Loucy (cell line): ENCODE measurements around the gene PIGN.

Source experiments
- H2AFZ ChIP-seq: fragments of 200-600 bp; sonication (generic); 2 replicates; pipeline ENCODE4 v1.6.0; 2016; ENCODE audit warnings: antibody characterized with exemption, mild to moderate bottlenecking, low read length, moderate library complexity
- H3F3A ChIP-seq: fragments of 200-600 bp; 2 replicates; pipeline ENCODE4 v1.6.0; 2016; ENCODE audit warnings: antibody characterized with exemption, low read depth, mild to moderate bottlenecking
- H3K27me3 ChIP-seq: fragments of 200-600 bp; sonication (generic); 2 replicates; pipeline ENCODE4 v1.6.1; 2014; ENCODE audit warnings: low read length, mild to moderate bottlenecking; ENCODE audit not compliant: insufficient read depth, poor library complexity, severe bottlenecking
- H3K36me3 ChIP-seq: fragments of 200-600 bp; sonication (generic); 2 replicates; pipeline ENCODE4 v1.6.1; 2016; ENCODE audit warnings: low read length; ENCODE audit not compliant: insufficient read depth
- H3K4me1 ChIP-seq: fragments of 200-600 bp; sonication (generic); 2 replicates; pipeline ENCODE4 v1.5.1; 2014; ENCODE audit warnings: low read length, mild to moderate bottlenecking; ENCODE audit not compliant: insufficient read depth, poor library complexity, severe bottlenecking
- H3K4me2 ChIP-seq: fragments of 200-600 bp; sonication (generic); 2 replicates; pipeline ENCODE4 v1.6.0; 2014; ENCODE audit warnings: antibody characterized with exemption, low read length, low read depth, mild to moderate bottlenecking; ENCODE audit not compliant: poor library complexity, severe bottlenecking
- H3K4me3 ChIP-seq: fragments of 200-600 bp; sonication (generic); 2 replicates; pipeline ENCODE4 v1.5.1; 2014; ENCODE audit warnings: low read length, mild to moderate bottlenecking, mixed read lengths; ENCODE audit not compliant: poor library complexity, severe bottlenecking
- H3K79me2 ChIP-seq: fragments of 200-600 bp; sonication (generic); 2 replicates; pipeline ENCODE4 v1.6.1; 2014; ENCODE audit warnings: low read length; ENCODE audit not compliant: insufficient read depth
- H3K9ac ChIP-seq: fragments of 200-600 bp; sonication (generic); 2 replicates; pipeline ENCODE4 v1.6.0; 2014; ENCODE audit warnings: mild to moderate bottlenecking, low read depth, low read length, moderate library complexity; ENCODE audit not compliant: poor library complexity, severe bottlenecking
- H3K9me2 ChIP-seq: fragments of 200-600 bp; sonication (generic); replicated peaks from 2 replicates; pipeline ENCODE4 v1.6.1; 2016; ENCODE audit warnings: low read depth, low read length, mixed read lengths
- H3K9me3 ChIP-seq: fragments of 200-600 bp; sonication (generic); 2 replicates; pipeline ENCODE4 v1.6.1; 2014; ENCODE audit warnings: mild to moderate bottlenecking, antibody characterized with exemption, low read length, low read depth; ENCODE audit not compliant: insufficient read depth
- H4K20me1 ChIP-seq: fragments of 200-600 bp; sonication (generic); 2 replicates; pipeline ENCODE4 v1.6.0; 2014; ENCODE audit warnings: antibody characterized with exemption, low read length, mild to moderate bottlenecking; ENCODE audit not compliant: insufficient read depth, poor library complexity, severe bottlenecking
- CTCF ChIP-seq: fragments of 200-600 bp; sonication (generic); conservative IDR thresholded peaks from 2 replicates; pipeline ENCODE4 v1.5.1; 2014; ENCODE audit warnings: mild to moderate bottlenecking, antibody characterized with exemption, low read length
- EZH2phosphoT487 ChIP-seq: fragments of 200-600 bp; IDR thresholded peaks from 2 replicates; pipeline ENCODE4 v1.6.1; 2018; ENCODE audit warnings: antibody characterized with exemption, mild to moderate bottlenecking, moderate library complexity, borderline replicate concordance

Gene PIGN

GRCh38 chr18:62098960-62099359, 87.9 kb downstream of the PIGN start:
- H3K4me3 ChIP-seq = no peak overlapping the region
- no peak overlapping the region for H3K4me2 ChIP-seq
- no peak overlapping the region for H3K9ac ChIP-seq
- H3K79me2 ChIP-seq = no peaks in the 10 kb centered on the region
- H3K36me3 ChIP-seq = no peaks in the 10 kb centered on the region; the same call in 1 of the 2 replicates
- H3K4me1 ChIP-seq = peaks cover 4% of the 10 kb centered on the region
- TF ChIP-seq EZH2phosphoT487 (no peak), CTCF (no peak)
- no peaks in the 10 kb centered on the region for H3K9me3 ChIP-seq
- no peaks in the 10 kb centered on the region for H3K9me2 ChIP-seq
- H3F3A ChIP-seq = no peaks in the 10 kb centered on the region
- H4K20me1 ChIP-seq = no peaks in the 10 kb centered on the region
- H2AFZ ChIP-seq = no peak overlapping the region
- no peaks in the 10 kb centered on the region for H3K27me3 ChIP-seq

GRCh38 chr18:62097698-62098097, 89.2 kb downstream of the PIGN start:
- no peak for TF ChIP-seq EZH2phosphoT487
- TF ChIP-seq CTCF = no peak
- H3K9ac ChIP-seq = no peak overlapping the region
- H3K36me3 ChIP-seq = no peaks in the 10 kb centered on the region; the same call in 1 of the 2 replicates

GRCh38 chr18:62091487-62092120, 95.3 kb downstream of the PIGN start:
- H3K4me3 ChIP-seq = no peak overlapping the region
- TF ChIP-seq CTCF (no peak), EZH2phosphoT487 (no peak)
- no peaks in the 10 kb centered on the region for H4K20me1 ChIP-seq
- H2AFZ ChIP-seq = no peak overlapping the region
- no peaks in the 10 kb centered on the region for H3K9me3 ChIP-seq
- H3K9me2 ChIP-seq = no peaks in the 10 kb centered on the region
- H3K4me1 ChIP-seq = peaks cover 22% of the 10 kb centered on the region
- H3K4me2 ChIP-seq = no peak overlapping the region
- no peak overlapping the region for H3K9ac ChIP-seq
- no peaks in the 10 kb centered on the region for H3F3A ChIP-seq
- H3K79me2 ChIP-seq = no peaks in the 10 kb centered on the region
- no peaks in the 10 kb centered on the region; the same call in 1 of the 2 replicates for H3K36me3 ChIP-seq
- H3K27me3 ChIP-seq = no peaks in the 10 kb centered on the region

More at GRCh38 chr18:62097698-62098097, 89.2 kb downstream of the PIGN start:
- H3K4me3 ChIP-seq = no peak overlapping the region
- no peaks in the 10 kb centered on the region for H3K9me2 ChIP-seq
- no peaks in the 10 kb centered on the region for H3K79me2 ChIP-seq
- no peaks in the 10 kb centered on the region for H4K20me1 ChIP-seq
- H3K4me2 ChIP-seq = no peak overlapping the region
- H3K4me1 ChIP-seq = peaks cover 4% of the 10 kb centered on the region
- no peaks in the 10 kb centered on the region for H3F3A ChIP-seq
- no peaks in the 10 kb centered on the region for H3K27me3 ChIP-seq
- no peak overlapping the region for H2AFZ ChIP-seq
- no peaks in the 10 kb centered on the region for H3K9me3 ChIP-seq
